ENCODE data around the gene PTPRN2. TPM values are rescaled to one million over a fixed set of nuclear protein-coding genes. Genes with fewer than 3 reads are reported as not detected.

The PTPRN2 gene
- total and polyA plus RNA-seq, 7 donors, result 0.47 to 0.82 (median 0.51) TPM

DNA sequence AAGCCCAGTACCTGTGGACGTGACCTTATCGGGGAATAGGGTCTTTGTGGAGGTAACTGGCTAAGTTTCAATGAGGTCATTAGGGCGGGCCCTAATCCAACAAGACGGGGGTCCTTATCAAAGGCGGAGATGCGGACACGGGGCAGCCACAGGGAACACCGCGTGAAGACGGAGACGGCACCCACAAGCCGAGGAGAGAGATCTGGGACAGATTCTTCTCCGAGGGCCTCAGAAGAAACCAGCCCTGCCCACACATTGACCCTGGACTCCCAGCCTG lies 733.9 kb downstream of the PTPRN2 start:
- Histone ChIP-seq H3K36me3 (ENCODE audit: insufficient read depth in 1 of 2, low read depth in 1 of 2) (no peaks in the 10 kb centered on the region), H3K9me3 (no peaks in the 10 kb centered on the region), H3K27me3 (ENCODE audit: insufficient read depth in 3 of 3, low read length in 2 of 3) (peaks cover 0 to 10% (median 0%) of the 10 kb centered on the region in 3 donors), H3K4me3 (no peak overlapping the region), H3K4me1 (no peaks in the 10 kb centered on the region), H3K27ac (no peak overlapping the region)
- DNase-seq (no peak), ATAC-seq (no peak)
- intact Hi-C loops (cut with DNase I), result no loop called here
- 92 to 95% (median 94%) methylated on average over 13 of the region's 13 CpGs for WGBS, 3 donors
- TF ChIP-seq, protein P1, sequence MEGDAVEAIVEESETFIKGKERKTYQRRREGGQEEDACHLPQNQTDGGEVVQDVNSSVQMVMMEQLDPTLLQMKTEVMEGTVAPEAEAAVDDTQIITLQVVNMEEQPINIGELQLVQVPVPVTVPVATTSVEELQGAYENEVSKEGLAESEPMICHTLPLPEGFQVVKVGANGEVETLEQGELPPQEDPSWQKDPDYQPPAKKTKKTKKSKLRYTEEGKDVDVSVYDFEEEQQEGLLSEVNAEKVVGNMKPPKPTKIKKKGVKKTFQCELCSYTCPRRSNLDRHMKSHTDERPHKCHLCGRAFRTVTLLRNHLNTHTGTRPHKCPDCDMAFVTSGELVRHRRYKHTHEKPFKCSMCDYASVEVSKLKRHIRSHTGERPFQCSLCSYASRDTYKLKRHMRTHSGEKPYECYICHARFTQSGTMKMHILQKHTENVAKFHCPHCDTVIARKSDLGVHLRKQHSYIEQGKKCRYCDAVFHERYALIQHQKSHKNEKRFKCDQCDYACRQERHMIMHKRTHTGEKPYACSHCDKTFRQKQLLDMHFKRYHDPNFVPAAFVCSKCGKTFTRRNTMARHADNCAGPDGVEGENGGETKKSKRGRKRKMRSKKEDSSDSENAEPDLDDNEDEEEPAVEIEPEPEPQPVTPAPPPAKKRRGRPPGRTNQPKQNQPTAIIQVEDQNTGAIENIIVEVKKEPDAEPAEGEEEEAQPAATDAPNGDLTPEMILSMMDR (IDR thresholded peaks at IDR 0.05), result no peak

DNA sequence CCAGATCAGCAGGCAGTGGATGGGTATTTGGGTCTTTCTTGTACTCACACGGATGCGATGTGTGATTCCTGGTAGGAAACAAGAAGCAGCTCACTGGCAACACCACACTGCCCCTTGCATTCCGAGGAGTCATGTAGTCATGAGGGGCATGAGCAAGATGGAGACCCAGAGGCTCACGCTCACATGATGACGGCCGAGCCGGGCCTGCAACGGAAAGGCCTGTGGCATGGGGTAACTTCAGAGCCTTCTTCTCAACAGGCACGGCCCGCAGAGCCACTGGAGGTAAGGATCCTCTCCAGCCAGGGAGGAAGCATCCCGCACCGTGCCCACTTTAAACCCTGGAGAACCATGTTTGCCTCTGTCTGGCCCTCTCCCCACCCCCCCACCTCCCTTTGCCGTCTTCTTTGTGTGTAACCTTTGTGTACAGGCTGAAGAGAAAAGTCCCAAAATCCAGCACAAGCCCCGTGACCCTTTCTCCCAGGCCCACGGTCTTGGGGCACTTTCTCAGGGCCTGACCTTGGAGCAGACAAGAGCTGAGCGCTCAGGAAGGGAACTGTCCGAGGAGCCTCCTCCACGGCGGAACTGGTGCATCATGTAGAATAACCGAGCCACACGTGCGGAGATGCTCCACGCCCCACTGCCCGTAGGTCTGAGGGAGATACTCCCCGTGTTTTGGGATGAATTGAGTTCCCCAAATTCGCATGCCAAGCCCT lies 734.4 kb downstream of the PTPRN2 start:
- no peaks in the 10 kb centered on the region for H3K4me1 ChIP-seq
- ATAC-seq (no peak), DNase-seq (peak in 1 of 2 donors; percentile 36)
- intact Hi-C loops (cut with DNase I), result no loop called here
- TF ChIP-seq, protein P1 (IDR thresholded peaks at IDR 0.05), result no peak
- H3K27ac ChIP-seq, result no peak overlapping the region
- H3K9me3 ChIP-seq, result no peaks in the 10 kb centered on the region
- no peaks in the 10 kb centered on the region for H3K36me3 ChIP-seq (ENCODE audit: insufficient read depth in 1 of 2, low read depth in 1 of 2)
- peaks cover 0 to 10% (median 0%) of the 10 kb centered on the region in 3 donors for H3K27me3 ChIP-seq (ENCODE audit: insufficient read depth in 3 of 3, low read length in 2 of 3)
- 93 to 95% (median 94%) methylated on average over 26 of the region's 26 CpGs for WGBS, 3 donors
- no peak overlapping the region for H3K4me3 ChIP-seq

DNA sequence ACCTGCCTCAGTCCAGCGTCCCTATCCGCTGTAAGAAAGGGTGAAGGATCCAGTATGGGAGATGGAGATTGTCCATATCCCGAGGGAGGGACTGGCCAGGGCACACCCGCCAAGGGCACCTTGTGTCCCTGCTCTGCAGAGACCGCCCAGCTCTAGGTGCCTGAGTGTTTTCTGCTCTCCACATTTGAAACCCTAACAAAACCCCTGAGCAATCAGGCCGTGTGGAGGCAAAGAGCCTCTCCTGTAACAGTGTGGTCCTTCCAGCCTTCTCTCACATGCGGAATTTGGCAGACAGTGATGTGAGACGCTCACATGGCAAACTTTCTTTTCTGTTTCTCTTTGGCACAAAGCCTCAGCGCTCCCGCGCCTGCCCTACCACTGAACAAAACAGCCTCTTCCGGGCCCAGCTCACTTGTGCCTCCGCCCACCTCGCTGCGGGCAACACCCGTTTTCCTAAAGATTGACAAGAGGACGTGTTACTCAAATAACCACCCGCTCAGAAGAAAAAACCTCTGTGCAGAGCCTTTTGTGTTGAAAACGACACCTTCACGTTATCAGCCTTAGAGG lies 736.0 kb downstream of the PTPRN2 start:
- peak; percentile 65 to 81 for DNase-seq
- intact Hi-C loops (cut with DNase I), result no loop called here
- TF ChIP-seq, protein P1 (IDR thresholded peaks at IDR 0.05), result no peak
- Histone ChIP-seq H3K9me3 (no peaks in the 10 kb centered on the region), H3K27me3 (ENCODE audit: insufficient read depth in 3 of 3, low read length in 2 of 3) (peaks cover 0 to 10% (median 0%) of the 10 kb centered on the region in 3 donors), H3K36me3 (ENCODE audit: insufficient read depth in 1 of 2, low read depth in 1 of 2) (no peaks in the 10 kb centered on the region), H3K4me3 (no peak overlapping the region), H3K27ac (no peak overlapping the region), H3K4me1 (no peaks in the 10 kb centered on the region)
- peak in 2 of 4 donors; percentile 14 to 43 for ATAC-seq
- WGBS, 3 donors, result 18 to 22% (median 18%) methylated on average over 20 of the region's 20 CpGs

DNA sequence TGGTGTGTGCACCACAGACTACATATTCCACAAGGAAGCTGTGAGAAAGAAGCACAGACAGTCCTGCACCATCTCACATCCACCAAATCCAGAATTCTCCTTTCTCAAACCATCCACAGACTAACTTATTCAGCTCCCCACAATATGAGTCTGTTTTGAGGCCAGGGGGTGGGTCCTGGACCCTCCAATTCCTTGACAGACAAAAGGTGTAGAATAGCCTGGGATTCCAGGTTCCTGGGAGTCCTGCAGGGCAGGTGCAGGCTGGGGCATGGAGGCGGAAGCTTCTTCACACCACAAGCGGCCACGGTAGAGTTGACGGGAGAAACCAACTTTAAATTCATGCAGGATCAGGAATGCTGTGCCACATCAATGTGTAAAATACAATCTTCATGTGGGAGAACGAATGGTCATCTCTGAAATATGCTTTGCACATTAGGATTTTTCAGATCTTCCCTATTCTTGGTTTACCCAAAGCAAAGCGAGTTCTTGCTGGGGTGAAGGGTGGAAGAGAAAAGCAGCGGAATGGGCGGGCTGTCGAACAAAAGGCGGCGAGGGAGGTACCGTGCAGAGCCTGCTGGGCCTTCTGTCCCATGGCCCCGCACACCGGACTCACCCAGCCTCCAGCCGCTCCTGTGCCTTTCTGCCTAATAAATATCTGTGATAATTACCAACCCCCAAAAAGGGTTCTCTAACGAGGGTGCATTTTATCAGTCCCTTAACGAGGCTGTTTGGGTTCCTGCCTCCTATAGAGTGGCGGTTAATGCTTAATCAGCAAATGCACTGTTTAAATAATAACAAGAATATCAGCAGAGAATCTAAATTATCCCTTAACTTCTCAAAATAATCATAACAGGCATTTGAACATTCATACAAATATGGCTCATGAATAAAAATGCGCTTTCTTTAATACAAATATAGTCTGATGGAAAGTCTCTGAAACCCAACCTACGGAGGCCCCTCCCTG lies 736.9 kb downstream of the PTPRN2 start:
- Histone ChIP-seq H3K4me3 (no peak overlapping the region), H3K4me1 (no peaks in the 10 kb centered on the region), H3K36me3 (ENCODE audit: insufficient read depth in 1 of 2, low read depth in 1 of 2) (no peaks in the 10 kb centered on the region), H3K9me3 (no peaks in the 10 kb centered on the region), H3K27me3 (ENCODE audit: insufficient read depth in 3 of 3, low read length in 2 of 3) (peaks cover 0 to 10% (median 0%) of the 10 kb centered on the region in 3 donors), H3K27ac (no peak overlapping the region)
- intact Hi-C loops (cut with DNase I), result no loop called here
- TF ChIP-seq, protein P1 (IDR thresholded peaks at IDR 0.05), result no peak
- DNase-seq (no peak), ATAC-seq (no peak)
- 86 to 92% (median 88%) methylated on average over 20 of the region's 20 CpGs for WGBS, 3 donors

All from psoas muscle (tissue), 8 donors.